Vagina (tissue), 2 donors: Measurements from ENCODE around the gene EGLN2.

Experiments
- POLR2A ChIP-seq, 2 donors: fragments of 450-650 bp; IDR thresholded peaks; one replicate each; pipeline ENCODE4 v1.6.1; 2017; ENCODE audit warnings: antibody characterized with exemption in 2 of 2, mild to moderate bottlenecking in 2 of 2, moderate library complexity in 2 of 2
- TF ChIP-seq, protein P1 (sequence below), 3 experiments: fragments of 450-650 bp in 2 of 3; fragments of 200-600 bp in 1 of 3; sonication (generic) in 1 of 3; IDR thresholded peaks; one replicate each; pipeline ENCODE4 v1.5.1; 2017 to 2019; ENCODE audit warnings: antibody characterized with exemption in 3 of 3, mild to moderate bottlenecking in 2 of 3, moderate library complexity in 2 of 3

GRCh38 chr19:40774916-40775631 is 23.9 kb upstream of the EGLN2 start, which contains the start of gene MIA:
- TF ChIP-seq, protein P1, sequence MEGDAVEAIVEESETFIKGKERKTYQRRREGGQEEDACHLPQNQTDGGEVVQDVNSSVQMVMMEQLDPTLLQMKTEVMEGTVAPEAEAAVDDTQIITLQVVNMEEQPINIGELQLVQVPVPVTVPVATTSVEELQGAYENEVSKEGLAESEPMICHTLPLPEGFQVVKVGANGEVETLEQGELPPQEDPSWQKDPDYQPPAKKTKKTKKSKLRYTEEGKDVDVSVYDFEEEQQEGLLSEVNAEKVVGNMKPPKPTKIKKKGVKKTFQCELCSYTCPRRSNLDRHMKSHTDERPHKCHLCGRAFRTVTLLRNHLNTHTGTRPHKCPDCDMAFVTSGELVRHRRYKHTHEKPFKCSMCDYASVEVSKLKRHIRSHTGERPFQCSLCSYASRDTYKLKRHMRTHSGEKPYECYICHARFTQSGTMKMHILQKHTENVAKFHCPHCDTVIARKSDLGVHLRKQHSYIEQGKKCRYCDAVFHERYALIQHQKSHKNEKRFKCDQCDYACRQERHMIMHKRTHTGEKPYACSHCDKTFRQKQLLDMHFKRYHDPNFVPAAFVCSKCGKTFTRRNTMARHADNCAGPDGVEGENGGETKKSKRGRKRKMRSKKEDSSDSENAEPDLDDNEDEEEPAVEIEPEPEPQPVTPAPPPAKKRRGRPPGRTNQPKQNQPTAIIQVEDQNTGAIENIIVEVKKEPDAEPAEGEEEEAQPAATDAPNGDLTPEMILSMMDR (IDR thresholded peaks at IDR 0.05), result no peak
- TF ChIP-seq POLR2A (IDR thresholded peaks at IDR 0.05), result no peak
